IPS DF 19.7 (cell line): ENCODE measurements around the gene DNAAF2.

Experiments used
- DNase-seq: peaks from one replicate; pipeline ENCODE4 v3.0.0-alpha.2; 2013; ENCODE audit warnings: low read depth, low spot score

The DNAAF2 gene

DNA sequence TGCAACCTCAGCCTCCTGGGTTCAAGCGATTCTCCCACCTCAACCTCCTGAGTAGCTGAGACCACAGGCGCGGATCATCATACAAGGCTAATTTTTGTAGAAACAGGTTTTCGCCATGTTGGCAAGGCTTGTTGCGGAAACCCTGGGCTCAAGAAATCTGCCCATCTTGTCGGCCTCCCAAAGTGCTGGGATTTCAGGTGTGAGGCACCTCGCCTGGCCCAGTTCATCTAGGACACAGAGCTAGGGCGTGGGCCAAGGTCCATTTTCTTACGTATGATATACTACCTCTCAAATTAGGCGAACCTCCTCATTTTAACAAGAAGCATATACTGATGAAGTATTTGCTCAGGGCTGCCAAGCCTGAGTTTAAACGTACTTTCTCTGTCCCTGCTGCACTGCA lies 51.0 kb downstream of the DNAAF2 start:
- DNase-seq = no peak

DNA sequence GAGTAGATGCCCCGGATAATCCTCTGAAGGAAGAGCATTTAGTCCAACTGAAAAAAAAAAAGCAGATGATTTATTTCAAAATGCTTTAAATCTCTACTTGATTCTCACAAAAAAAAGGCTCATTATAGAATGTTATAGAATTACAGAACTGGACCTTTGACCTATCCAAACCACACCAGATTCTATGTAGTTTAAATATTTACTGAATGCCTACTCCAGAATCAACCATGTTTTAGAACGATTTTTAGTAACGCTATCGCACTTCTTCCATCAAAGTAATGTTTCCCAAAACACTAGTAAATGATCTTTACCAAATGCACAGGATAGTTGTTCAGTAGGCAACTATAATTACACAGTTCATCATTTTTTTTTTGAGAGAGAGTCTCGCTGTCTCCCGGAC lies 51.4 kb downstream of the DNAAF2 start:
- no peak for DNase-seq

DNA sequence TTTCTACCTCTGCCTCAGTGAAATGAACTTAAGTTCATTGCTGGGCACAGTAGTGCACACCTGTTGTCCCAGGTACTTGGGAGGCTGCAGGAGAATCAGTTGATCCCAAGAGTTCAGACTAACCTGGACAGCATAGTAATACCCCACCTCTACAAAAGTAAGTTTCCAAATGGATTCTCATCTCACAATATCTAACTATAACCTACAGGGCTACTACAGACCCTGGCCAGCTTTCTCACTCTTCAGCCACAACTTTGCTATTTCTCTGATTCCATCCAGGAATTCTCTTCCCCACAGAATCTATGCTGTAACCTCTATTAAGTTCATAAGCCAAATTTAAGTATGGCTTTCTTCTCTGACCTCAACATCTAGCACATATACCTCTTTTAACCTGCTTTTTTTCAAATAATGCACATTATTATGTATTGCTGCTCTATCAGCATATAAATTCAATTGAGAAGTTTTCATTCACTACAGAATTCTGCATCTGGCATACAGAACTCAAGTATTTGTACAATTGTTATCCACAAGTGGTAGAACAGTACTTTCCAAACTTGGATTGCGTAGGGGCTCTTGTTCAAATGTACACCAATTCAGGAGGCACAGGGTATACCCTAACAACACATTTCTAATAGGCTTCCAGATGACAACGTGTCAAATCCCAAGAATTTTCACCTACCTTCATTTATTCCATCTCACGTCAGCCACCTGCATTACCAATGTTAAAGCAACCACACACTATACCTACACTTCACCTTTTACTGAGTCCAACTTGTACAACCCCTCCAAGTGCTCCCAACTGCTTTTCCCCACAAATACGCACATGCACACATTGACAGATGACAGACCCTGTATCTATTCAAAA lies 52.7 kb downstream of the DNAAF2 start:
- DNase-seq = no peak

DNA sequence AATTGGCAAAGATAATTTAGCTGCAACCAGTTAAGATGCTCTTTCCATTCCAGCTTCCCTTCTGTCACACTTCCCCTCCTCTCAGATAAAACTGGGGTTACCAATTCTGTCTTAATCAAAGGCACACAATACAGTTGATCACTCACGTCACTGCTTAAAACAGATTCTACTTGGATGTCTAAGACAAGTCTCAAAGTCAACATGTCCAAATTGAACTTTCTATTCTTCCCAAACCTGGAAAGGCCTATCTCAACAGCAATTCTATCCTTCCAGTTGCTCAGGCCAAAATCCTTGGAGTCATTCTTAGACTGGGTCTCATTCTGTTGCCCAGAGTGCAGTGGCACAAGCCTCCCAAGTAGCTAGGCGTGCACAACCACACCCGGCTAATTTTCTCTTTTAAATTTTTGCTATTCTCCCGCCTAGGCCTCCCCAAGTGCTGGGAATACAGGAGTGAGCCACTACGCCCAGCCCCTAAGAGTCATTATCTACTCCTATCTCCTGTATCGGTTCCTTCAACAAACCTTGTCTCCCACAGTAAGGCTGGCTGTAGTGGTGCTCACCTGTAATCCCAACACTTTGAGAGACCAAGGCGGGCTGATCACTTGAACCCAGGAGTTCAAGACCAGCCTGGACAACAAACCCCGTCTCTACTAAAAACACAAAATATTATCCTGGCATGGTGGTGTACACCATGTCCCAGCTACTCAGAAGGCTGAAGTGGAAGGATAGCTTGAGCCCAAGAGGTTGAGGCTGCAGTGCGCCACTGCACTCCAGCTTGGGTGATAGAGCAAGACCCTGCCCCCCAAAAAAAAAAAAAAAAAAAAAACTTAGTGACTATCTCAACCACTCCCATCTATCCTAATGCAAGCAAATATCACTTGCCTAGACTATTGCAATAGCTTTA lies 53.6 kb downstream of the DNAAF2 start:
- DNase-seq = no peak

DNA sequence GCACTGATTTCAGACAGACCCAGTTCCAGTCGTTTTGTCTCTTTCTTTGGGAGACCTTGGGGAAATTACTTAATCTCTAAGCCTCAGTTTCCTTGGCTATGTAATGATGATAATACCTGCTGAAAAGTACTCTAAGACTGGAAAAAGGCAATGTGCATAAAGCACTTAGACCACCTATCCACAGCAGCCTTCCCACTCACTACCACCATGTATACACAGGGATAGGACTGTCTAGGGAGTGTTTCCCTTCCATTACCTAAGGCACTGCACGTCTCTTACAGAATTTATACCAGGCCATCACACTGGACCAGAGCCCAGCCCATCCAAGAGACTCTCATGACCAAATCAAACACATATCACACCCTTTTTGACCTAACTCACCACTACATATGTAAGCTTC lies 55.2 kb downstream of the DNAAF2 start:
- no peak for DNase-seq

DNA sequence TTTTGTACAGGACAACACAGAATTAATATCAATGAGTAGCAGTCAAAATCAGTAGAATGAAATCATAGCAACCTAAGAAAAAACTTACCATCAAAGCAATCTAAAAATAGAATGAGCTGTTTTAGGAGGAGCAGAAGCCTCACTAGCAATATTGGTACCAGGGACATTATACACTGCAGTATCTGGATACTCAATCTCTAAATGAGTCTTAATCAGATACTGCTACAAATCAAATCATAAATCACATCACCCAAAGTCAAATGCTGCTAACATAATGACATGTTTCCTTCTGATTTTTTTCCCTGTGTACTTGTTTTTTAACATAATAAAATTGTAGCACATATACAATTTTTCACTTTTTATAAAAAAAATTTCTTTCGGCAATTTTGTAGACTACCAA lies 56.9 kb downstream of the DNAAF2 start:
- DNase-seq = no peak
